GM11168 (cell line): ENCODE results near the gene IGFBP5.

Experiments
- in situ Hi-C: fragments of 300-500 bp; cut with MboI; formaldehyde crosslinking; loops from one replicate; pipeline ENCODE4 v1.12.0; 2022; ENCODE audit warnings: low sequenced_read_pairs; ENCODE audit not compliant: unreplicated experiment

The IGFBP5 gene

DNA sequence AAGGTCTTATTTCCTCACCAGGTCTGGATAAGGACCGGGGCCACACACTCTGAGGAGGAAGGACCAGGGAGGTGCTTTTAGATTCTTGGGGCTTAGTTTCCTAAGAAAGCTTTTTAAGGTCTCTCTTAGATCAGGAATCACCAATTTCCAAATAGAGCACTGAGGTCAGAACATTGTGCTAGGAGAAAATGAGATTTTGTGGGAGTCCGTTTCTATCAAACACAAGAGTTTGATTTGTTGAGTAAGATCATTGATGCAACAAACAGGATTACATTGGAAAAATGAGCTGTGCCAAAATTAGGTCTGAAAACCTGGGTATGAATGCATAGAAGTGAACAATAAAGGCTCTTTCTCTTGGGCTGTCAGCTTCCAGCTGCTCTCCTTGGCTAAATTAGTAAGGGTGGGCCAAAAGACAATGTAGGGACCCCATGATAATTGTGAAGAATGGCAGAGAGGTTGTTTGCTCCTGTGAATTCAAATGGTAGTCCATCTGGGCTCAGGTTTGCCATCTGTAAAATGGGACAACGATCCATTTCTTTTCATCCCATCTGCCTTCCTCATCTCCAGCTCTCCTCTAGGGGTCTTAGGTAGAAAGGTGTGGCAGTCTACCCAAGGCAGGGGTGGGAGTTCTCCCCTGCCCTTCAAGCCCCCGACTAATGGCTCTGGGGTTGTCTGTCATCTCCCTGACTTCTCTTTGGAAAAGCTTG lies 42.1 kb downstream of the IGFBP5 start:
- in situ Hi-C loops = no loop called here

DNA sequence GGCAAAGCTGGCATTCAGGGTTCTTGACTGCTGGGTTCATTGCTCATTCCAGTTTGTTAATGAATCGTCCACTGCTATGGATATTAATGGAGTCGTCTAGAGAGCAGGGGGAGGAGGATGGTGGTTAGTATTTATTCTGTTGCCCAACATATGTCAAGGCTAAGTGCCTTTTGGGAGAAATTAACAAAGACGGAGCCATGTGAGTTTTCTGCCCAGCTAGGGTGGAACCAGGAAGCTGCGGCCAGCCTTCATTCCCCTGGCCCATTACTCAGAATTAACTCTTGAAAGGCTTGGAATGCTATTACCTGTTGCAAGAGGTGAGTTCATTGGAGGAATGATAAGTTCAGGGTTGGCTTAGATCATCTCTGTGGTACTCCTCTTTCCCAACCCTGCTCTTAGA lies 42.8 kb downstream of the IGFBP5 start:
- in situ Hi-C loops = no loop called here

DNA sequence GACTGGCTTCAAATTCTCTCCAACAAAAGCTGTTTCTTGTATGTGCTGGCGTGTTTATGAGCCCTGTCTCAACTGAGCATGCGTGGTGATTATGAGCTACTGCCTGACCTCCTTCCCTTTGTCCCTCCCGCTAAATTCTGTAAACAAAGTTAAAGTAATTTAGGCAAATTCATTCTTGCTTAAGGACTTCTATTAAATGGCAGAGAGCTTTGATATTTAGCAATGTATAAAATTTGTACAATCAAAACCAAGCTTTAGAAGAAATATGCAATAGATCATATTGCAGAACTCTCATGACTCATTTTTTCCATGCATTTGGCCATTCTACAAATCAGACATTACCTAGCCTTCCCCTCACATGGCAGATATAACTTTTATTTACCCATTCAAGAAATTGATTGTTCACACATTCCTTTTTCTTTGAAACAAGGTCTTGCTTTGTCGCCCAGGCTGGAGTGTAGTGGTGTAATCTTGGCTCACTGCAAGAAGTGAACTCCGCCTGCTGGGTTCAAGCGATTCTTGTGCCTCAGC lies 43.9 kb downstream of the IGFBP5 start:
- in situ Hi-C loops = no loop called here

DNA sequence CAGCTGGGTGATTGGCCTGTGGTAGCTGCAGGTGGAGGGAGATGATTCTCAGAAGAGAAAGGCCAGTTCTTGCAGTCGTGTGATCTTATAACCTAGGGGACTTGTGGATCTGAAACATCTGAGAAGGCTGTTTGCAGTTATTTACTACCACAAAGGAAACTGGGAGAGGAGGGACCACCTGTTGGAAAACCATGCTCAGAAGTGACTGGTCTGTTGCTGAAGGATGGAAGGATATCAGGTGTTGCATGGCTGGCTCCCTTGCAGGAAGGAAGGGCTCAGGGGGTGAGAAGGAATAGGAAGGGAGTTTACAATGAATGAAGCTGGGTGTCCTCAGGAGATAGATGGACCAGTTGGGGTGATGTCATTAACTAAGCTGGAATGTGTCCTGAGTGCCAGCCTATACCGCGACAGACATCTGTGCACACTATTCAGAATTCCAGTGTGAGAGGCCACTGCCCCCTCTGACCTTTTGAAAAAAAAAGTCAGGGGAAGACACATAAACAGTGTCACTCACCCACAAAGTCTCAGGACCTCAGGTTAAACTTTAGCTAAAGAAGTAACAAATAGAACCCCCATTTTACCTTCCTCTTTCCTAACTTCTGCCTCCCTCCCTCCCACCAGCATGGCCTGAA lies 44.6 kb downstream of the IGFBP5 start:
- in situ Hi-C loops = no loop called here

DNA sequence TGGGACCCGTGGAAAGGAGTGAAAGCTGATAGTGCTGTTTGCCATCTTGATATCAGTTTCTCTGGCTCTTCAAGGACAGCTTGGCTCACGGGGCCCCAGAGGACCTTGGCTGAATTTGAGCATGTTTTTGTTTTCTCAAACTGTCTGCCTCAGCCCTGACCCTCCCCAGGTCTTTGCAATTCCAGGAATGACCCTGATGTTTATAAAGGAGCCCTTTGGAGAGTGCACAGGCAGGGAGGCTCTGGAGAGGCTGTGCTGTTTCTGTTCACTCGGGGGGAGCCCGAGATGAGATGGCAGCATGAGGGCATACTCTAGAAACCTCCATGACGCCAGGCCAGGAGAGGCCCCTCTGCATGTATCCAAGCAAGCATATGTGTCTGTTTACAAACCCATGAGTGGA lies 45.8 kb downstream of the IGFBP5 start:
- in situ Hi-C loops = no loop called here

DNA sequence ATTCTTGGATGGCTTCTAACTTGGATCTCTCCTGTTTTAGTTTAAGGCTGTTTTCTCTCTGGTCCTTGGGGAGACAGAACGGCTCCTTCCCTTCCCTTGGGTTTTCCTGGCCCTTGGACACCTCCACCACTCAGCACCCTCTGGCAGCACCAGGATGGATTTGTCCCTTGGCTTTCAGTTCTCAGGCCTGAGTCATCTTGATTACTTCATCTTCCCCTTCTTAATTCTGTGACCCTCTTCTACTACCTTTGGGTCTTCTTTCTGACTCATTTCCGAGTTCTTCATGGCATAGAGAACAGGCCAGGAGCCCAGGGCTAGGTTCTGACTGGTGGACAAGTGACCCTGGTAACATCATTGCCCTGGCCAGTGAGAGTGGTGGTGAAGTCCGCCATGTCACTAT lies 47.2 kb downstream of the IGFBP5 start:
- in situ Hi-C loops = no loop called here

DNA sequence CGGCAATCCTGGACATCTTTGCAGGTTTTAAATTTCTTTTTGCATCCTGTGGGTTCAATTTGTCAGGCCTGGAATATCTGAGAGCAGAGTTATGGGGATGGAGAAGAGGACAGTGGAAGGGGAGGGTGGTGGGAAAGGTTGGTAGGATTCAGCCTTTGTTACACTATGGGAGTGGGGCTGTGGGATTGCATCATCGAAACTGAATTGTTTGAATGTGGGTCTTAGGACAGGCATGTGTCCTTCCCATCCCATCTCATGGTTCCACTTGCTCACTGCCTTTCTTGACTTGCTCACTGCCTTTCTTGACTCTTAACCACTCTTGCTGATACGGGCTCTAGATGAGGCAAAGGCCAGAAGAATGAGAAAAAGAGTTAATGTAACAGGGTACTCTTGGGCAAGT lies 49.2 kb downstream of the IGFBP5 start:
- in situ Hi-C loops = no loop called here

DNA sequence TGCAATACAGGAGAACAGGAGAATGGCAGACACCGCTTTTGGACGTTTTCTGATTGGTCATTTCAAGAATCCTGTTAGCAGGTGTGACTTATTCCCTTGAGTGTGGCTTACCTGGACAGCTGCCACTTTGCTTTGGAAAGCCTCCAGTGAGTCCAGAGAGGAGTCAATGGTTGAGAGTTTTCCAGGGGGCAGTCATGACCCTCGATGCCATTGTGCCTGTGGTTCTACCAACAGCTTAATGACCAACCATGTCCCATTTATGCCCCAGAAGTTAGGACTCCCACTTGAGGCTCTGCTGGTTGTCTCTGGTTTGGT lies 49.8 kb downstream of the IGFBP5 start:
- in situ Hi-C loops = no loop called here

DNA sequence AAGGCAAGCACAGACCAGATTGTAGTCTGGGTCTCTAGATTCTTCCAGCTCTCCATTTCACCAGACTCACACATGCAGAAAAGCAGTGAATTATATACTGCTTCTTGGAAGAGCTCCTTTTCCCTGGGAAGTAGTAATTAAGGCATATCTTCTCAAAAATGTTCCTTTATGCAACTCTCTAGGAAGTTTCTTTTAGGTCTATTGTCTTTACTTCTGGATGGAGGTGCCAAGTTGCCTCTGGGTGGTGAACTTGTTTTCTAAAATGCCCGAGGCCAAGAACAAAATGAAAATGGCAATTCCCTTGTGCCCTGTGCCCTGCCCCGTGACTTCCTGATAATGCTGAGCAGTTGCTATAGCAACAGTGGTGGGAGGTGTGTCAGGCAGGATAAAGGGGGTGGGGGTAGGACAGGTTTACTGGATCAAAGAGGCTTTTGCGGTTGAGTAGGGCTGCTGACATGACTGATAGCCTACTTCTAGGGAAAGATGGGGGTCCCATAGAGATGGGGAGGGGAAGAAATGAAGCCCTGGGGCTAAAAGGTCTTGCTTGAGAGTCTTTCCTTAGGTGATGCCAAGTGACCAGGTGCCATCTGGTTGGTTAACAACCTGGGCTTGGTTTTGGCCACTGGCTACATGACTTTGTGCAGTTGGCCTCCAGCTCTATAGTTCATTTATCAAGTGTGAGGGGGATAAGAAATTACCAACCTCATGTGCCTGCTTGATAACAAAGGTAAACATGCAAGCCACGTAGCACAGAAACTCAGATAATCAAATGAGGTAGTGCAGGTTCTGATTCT lies 50.3 kb downstream of the IGFBP5 start:
- in situ Hi-C loops = no loop called here

DNA sequence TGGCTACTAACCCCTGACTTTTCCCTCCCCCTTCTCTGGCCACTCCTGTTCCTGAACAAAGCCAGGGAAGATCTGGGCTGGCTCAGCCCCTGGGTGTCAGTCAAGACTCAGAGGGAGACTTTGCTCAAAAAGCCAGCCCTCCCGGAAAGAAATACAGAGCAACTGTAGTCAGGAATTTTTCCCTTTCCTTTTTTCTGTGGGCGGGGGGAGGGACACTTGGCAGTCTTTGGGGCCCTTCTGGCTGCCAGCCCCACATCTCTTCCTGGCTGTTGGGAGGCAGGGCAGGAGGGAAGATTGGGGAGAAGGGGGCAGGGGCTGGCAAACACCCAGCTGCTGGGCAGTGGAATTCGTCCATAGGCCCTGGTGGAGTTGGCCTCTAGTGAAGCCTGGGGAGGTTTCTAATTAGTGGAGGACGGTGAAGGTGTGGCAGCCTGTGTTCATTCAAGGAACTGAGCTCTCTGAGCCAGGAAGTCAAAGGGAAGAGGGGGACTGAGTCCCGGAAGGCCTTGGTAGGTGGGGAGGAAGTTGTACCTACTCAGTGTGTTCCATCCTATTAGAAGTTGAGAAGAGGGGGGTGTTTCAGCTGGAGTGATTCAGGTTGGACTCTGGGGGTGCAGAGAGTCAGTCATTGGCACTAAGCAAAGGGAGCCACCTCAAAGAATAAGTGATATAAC lies 51.2 kb downstream of the IGFBP5 start:
- in situ Hi-C loops = no loop called here

DNA sequence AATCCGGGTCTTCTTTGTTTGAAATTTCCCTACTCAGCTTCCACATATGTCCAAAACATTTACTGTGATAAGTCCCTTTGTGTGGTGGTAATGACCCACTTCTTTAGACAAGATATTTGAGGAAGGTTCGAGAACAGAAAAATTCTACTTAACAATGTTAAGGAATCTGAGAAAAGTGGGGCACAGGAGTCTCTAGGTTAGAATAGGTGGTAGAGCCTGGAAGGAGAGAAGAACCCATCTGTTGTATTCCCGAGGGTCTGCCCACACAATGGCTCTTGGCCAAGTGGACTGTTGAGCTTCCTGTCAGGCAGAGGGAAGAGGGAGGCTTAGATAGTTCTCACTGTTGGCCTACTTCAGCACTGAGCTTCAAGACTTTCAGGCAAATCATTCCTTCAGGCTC lies 57.9 kb downstream of the IGFBP5 start:
- in situ Hi-C loops = no loop called here

DNA sequence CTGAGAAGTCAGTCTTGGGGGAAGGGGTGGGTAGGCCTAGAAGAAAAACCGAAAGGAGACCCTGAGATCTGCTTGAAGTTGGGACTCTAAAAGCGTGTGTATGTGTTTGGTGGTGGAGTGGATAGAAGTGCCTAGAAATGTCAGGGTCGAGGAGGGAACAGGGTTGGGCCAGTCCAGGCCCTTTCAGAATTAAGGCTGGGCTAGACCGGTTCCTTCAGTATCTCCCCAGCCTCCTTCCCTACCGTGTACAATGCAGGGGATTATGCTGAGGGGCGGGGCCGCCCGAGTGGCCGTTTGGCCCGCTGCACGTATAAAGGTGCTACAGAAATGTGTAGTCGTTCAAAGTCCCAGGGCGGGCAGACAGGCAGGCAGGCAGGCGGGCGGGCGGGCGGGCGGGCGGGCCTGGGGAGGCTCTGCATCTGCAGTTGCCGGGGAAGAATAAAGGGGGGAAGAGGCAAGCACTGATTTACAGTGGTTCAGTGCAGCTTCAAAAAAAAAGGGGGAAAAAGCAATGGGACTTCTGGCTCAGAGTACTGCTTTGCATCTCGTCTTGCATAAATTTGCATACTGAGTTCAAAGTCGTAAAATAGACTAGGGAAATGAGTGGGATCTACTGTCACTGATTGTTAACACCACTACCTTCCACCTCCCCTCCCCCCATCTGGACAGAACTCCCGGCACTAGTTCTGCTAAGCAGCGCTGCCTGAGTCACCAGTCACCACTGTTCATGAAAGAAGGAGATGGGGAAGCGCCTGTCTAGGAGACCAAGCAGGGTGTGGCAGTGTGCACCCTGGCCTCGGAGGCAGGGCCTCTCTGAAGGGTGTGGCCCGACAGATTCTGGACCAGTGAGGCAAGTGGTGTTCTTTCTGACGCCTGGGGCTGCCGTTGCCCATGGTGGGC lies 58.5 kb downstream of the IGFBP5 start:
- in situ Hi-C loops = no loop called here

DNA sequence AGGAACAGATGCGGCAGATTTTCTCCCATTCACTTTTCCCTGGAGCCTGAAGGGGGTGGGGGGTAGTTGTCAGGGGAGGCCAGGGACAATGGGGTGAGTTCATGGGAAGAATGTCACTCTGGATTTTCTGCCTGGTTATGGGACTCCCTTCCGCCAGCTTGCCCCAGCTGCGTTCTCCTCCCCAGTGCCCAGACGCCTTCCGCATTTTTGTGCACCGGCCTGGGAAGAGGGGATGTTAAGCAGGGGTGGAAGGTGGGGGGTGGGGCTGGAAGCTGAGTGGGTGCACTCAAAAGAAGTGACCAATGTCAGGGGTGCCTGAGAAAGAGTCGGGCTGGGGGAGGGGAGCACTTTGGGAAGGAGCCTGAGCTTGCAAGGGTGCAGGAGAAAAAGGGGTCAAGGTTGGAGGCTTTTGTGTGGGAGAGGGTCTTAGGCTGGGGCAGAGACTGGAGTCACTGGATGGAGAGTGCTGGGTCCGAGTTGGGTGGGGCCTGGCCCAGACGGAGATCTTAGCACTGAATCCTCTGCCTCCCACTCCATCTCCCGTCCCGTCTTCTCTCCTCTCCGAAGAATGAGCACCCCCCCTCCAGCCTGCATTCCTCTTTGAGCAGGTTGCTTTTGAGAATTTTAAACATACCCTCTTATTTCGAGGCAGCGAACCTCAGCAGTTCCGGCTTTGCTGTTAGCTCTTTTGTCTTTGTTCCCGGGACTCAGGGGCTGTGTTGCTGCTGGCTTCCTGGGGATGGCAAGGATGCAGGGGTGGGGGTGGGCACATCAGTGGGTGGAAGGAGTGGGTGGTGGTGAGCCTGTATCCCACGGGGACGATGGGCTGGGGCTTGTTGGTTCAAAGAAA lies 59.4 kb downstream of the IGFBP5 start:
- in situ Hi-C loops = no loop called here

DNA sequence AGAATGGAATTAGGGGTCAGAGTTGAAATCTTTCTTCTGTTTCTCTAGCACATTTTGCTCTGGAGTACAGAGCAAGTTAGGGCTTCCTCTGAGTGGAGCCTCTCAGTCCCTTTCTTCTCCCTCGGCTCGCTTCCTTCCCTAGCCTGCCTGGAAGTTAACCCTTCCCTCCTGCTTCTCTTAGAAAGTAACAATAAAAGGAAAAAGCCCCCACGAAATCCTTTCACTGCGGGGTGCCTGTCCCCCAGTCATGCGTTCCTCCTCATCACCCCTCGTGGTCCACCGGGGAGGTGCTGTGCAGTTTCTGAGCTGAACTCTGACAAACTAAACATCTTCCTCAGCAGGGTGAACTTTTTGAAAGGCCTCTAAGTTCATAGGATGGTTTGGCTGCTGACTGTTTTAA lies 60.2 kb downstream of the IGFBP5 start:
- in situ Hi-C loops = no loop called here

DNA sequence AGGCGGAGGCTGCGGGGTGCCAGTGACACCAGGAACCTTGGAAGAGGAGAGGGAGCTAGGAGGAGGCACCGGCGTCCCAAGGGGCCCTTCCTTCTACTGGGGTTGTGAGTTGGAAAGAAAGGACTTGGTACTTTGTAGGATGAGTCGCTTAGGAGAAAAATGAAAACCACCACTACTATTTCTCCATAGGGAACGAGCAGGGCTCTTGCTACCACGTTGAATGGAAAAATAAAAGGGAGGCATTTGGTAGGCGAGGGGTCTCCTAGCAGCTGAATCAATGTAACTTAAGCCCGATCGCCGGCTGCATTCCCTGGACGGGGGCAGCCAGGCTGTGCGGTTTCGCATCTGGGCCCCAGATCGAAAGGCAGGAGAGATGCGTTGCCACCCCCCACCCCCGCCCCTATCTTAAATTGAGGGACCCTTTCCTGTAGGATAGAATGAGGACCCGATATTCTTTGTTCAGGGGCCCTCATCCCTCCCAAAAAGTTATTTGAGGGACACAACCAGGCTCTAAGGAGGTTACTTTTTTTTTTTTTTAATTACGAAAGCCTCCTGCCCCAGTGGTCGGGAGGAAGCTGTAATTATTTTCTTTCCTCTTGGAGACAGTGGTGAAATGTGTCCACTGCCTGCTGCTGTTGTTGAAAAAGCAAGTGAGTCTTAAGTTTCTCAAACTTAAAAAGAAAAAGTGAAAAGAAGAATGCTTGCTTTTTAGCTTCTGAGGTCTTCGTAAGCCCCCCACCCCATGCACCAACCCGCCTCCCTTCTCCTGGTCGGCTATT lies 60.8 kb downstream of the IGFBP5 start:
- in situ Hi-C loops = no loop called here

DNA sequence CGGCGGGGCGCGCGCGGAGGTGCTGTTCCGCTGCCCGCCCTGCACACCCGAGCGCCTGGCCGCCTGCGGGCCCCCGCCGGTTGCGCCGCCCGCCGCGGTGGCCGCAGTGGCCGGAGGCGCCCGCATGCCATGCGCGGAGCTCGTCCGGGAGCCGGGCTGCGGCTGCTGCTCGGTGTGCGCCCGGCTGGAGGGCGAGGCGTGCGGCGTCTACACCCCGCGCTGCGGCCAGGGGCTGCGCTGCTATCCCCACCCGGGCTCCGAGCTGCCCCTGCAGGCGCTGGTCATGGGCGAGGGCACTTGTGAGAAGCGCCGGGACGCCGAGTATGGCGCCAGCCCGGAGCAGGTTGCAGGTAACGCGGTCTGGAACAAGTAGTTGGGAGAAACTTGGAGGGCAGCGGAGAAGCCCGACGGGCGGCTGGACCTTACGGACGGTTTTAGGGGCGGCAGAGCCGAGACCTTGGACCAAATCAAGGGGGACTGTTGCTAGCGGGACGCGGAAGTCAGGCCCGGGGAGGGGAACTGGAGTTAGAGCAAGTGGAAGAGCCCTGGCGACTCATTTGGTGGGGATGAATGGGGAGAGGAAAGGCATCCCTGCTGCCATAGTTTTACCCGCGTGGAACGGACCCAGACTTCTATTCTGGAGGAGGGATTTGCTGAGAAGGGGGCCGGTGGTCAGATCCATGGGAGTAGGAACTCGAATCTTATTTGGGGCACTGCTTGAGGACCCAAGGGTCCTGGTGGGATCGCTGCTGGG lies 61.6 kb downstream of the IGFBP5 start:
- in situ Hi-C loops = no loop called here

DNA sequence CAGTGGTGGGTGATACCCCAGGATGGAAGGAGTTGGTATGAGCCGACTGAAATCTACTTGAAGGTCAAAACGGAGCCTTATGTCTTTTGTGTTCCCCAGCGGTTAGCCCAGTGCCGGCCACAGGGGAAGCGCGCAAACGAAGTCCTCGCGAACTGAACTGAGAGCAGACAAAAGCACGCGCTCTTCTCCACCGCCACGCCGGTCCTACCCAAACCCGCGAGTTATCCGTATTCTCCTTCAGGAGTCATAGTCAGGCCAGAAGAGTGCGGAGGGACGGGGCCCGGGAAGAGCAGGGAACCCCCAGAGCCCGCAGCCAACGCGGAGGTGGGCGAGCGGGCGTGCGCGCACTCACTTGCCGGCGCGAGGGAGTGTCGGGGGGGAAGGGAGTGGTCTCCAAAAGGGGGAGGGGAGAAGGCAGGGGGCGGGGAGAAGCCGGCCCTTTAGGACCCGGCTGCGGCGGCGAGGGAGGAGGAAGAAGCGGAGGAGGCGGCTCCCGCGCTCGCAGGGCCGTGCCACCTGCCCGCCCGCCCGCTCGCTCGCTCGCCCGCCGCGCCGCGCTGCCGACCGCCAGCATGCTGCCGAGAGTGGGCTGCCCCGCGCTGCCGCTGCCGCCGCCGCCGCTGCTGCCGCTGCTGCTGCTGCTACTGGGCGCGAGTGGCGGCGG lies 62.3 kb downstream of the IGFBP5 start, which contains the start of gene IGFBP2:
Gene IGFBP2, plus strand, starts transcription at position 469 of the 664 bp plus-strand sequence. Its CDS starts 104 bp downstream, at position 573.
- in situ Hi-C loops = no loop called here
